Testis (tissue), 2 donors: ENCODE measurements around the gene PTGFRN.

Experiments
- POLR2A ChIP-seq: fragments of 450-650 bp; IDR thresholded peaks from one replicate; pipeline ENCODE4 v1.6.1; 2017; ENCODE audit warnings: antibody characterized with exemption, mild to moderate bottlenecking, moderate library complexity
- TF ChIP-seq, protein P1 (sequence below), 3 experiments: fragments of 450-650 bp in 2 of 3; fragments of 200-600 bp in 1 of 3; sonication (generic) in 1 of 3; IDR thresholded peaks; one replicate each; pipeline ENCODE4 v1.5.1; 2016 to 2019; ENCODE audit warnings: antibody characterized with exemption in 3 of 3, mild to moderate bottlenecking in 2 of 3, moderate library complexity in 1 of 3

DNA sequence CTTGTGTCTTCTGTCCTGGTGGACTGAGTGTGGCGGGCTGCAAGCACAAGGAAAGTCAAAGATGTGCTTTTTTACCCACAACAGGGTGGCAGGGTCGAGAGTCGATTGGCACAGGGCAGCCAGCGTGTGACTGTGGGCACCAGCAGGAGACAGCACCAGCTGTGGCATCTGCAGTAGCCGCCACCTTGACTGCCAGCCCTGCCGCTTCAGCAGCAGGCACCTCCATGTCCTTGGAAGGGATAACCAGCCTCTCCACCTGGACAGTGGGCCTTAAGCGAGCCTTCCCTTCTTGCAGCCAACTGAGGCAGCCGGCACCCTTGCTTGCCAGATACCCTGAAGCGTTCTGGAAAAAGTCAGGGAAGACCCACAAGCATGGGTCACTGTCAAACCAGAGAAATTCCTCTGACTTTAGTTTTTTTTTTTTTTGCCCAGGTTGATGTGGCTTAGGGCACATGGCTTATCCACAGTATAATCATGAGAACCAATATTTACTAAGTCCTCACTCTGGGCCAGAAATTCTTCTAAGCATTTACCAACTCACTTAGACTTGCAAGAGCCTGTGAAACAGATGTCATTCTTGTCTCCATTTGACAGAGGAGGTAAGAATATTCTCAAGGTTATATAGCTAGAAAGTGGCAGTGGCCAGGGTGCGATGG, 30.1 kb upstream of the PTGFRN start:
- TF ChIP-seq, protein P1, sequence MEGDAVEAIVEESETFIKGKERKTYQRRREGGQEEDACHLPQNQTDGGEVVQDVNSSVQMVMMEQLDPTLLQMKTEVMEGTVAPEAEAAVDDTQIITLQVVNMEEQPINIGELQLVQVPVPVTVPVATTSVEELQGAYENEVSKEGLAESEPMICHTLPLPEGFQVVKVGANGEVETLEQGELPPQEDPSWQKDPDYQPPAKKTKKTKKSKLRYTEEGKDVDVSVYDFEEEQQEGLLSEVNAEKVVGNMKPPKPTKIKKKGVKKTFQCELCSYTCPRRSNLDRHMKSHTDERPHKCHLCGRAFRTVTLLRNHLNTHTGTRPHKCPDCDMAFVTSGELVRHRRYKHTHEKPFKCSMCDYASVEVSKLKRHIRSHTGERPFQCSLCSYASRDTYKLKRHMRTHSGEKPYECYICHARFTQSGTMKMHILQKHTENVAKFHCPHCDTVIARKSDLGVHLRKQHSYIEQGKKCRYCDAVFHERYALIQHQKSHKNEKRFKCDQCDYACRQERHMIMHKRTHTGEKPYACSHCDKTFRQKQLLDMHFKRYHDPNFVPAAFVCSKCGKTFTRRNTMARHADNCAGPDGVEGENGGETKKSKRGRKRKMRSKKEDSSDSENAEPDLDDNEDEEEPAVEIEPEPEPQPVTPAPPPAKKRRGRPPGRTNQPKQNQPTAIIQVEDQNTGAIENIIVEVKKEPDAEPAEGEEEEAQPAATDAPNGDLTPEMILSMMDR (IDR thresholded peaks at IDR 0.05), result no peak
- TF ChIP-seq POLR2A, result no peak
